Measurements from ENCODE around the gene ZNF574.

- no peak for TF ChIP-seq POLR2A (IDR thresholded peaks at IDR 0.05)
- no peak for TF ChIP-seq CTCF (IDR thresholded peaks at IDR 0.05)
Observed at GRCh38 chr19:42078538-42079275, 2.7 kb downstream of the ZNF574 start.
